Loucy (cell line): ENCODE results near the gene TBC1D3C.
"Not testable (repeated sequence)": the region's sequence is repeated elsewhere in the genome, so short reads cannot be mapped to it uniquely, and the experiment has no call there.

Experiments used
- CTCF ChIP-seq: fragments of 200-600 bp; sonication (generic); conservative IDR thresholded peaks from 2 replicates; pipeline ENCODE4 v1.5.1; 2014; ENCODE audit warnings: mild to moderate bottlenecking, antibody characterized with exemption, low read length
- EZH2phosphoT487 ChIP-seq: fragments of 200-600 bp; IDR thresholded peaks from 2 replicates; pipeline ENCODE4 v1.6.1; 2018; ENCODE audit warnings: antibody characterized with exemption, mild to moderate bottlenecking, moderate library complexity, borderline replicate concordance

- TF ChIP-seq CTCF, EZH2phosphoT487: not testable (repeated sequence)
Observed at GRCh38 chr17:38068534-38068933, at the start of gene TBC1D3C.
